ENCODE results near the gene PPP1CC. TPM values are rescaled to one million over a fixed set of nuclear protein-coding genes. Genes with fewer than 3 reads are reported as not detected.

PPP1CC gene
- total RNA-seq, 4 donors from 2014 or later: 74.5 to 96.4 (median 83.9) TPM

GRCh38 chr12:110704750-110705149 lies 37.9 kb downstream of the PPP1CC start:
- H3K27ac ChIP-seq: no peak overlapping the region
- DNase-seq (ENCODE audit: low spot score in 2 of 2): no peak
- TF ChIP-seq POLR2A (IDR thresholded peaks at IDR 0.05): no peak
- no peak for TF ChIP-seq CTCF (IDR thresholded peaks at IDR 0.05)
- TF ChIP-seq EP300 (IDR thresholded peaks at IDR 0.05): no peak
- H3K4me1 ChIP-seq: no peaks in the 10 kb centered on the region
- H3K4me3 ChIP-seq: no peak overlapping the region
- H3K9me3 ChIP-seq: no peaks in the 10 kb centered on the region
- 40 to 47% methylated on average over 5 of the region's 5 CpGs for WGBS, 2 donors
- H3K36me3 ChIP-seq: peaks cover 0 to 12% (median 0%) of the 10 kb centered on the region in 3 donors
- no peaks in the 10 kb centered on the region for H3K27me3 ChIP-seq

- Histone ChIP-seq H3K4me1 (peaks cover 0 to 4% (median 0%) of the 10 kb centered on the region in 4 donors), H3K27ac (no peak overlapping the region), H3K27me3 (no peaks in the 10 kb centered on the region), H3K36me3 (peaks cover 0 to 12% (median 0%) of the 10 kb centered on the region in 3 donors), H3K9me3 (no peaks in the 10 kb centered on the region), H3K4me3 (no peak overlapping the region)
- 93% methylated on average over 5 of the region's 5 CpGs for WGBS, 2 donors
- no peak for DNase-seq (ENCODE audit: low spot score in 2 of 2)
- no peak for TF ChIP-seq CTCF (IDR thresholded peaks at IDR 0.05)
Measured at GRCh38 chr12:110704231-110704630, 38.5 kb downstream of the PPP1CC start.

- Histone ChIP-seq H3K4me1 (peaks cover 0 to 21% (median 0%) of the 10 kb centered on the region in 4 donors), H3K36me3 (no peaks in the 10 kb centered on the region), H3K27ac (no peak overlapping the region), H3K4me3 (no peak overlapping the region), H3K9me3 (no peaks in the 10 kb centered on the region), H3K27me3 (no peaks in the 10 kb centered on the region)
- no peak for TF ChIP-seq CTCF (IDR thresholded peaks at IDR 0.05)
- TF ChIP-seq POLR2A (IDR thresholded peaks at IDR 0.05): no peak
- TF ChIP-seq EP300 (IDR thresholded peaks at IDR 0.05): no peak
- no peak for DNase-seq (ENCODE audit: low spot score in 2 of 2)
- 92 to 95% methylated on average over 5 of the region's 5 CpGs for WGBS, 2 donors
Measured at GRCh38 chr12:110702081-110702480, 40.6 kb downstream of the PPP1CC start.

- WGBS, 2 donors: 84 to 89% methylated on average over 28 of the region's 28 CpGs
- H3K27me3 ChIP-seq: no peaks in the 10 kb centered on the region
- H3K36me3 ChIP-seq: no peaks in the 10 kb centered on the region
- H3K27ac ChIP-seq: peak overlapping the region in 1 of 4 donors; percentile 23
- no peak for TF ChIP-seq CTCF (IDR thresholded peaks at IDR 0.05)
- no peak for TF ChIP-seq POLR2A (IDR thresholded peaks at IDR 0.05)
- TF ChIP-seq EP300 (IDR thresholded peaks at IDR 0.05): no peak
- peaks cover 0 to 21% (median 0%) of the 10 kb centered on the region in 4 donors for H3K4me1 ChIP-seq
- no peak overlapping the region for H3K4me3 ChIP-seq
- DNase-seq (ENCODE audit: low spot score in 2 of 2): no peak
- H3K9me3 ChIP-seq: no peaks in the 10 kb centered on the region
Measured at GRCh38 chr12:110699591-110700445, 42.9 kb downstream of the PPP1CC start.

- Histone ChIP-seq H3K4me1 (peaks cover 0 to 21% (median 0%) of the 10 kb centered on the region in 4 donors), H3K27me3 (no peaks in the 10 kb centered on the region), H3K27ac (peak overlapping the region in 2 of 4 donors; percentile 8 to 11), H3K36me3 (no peaks in the 10 kb centered on the region), H3K4me3 (peak overlapping the region in 2 of 4 donors; percentile 2 to 14), H3K9me3 (no peaks in the 10 kb centered on the region)
- peak; percentile 35 to 66 (median 60) for TF ChIP-seq CTCF (IDR thresholded peaks at IDR 0.05)
- no peak for TF ChIP-seq POLR2A (IDR thresholded peaks at IDR 0.05)
- TF ChIP-seq EP300 (IDR thresholded peaks at IDR 0.05): peak in 1 of 2 donors; percentile 27
- DNase-seq (ENCODE audit: low spot score in 2 of 2): peak; percentile 37 to 56
- WGBS, 2 donors: 52 to 60% methylated on average over 19 to 20 of the region's 20 CpGs
Measured at GRCh38 chr12:110698171-110698902, 44.4 kb downstream of the PPP1CC start.
